Neural cell (in vitro differentiated cells): ENCODE data around the gene PLXDC2. TPM values are rescaled to one million over a fixed set of nuclear protein-coding genes. Genes with fewer than 3 reads are reported as not detected.

Experiments
- H2AFZ ChIP-seq: fragments of 200-600, 300-800 bp; sonication (generic), shearing (Covaris generic); 2 replicates; pipeline ENCODE4 v1.6.0; 2014; ENCODE audit warnings: low read depth, mild to moderate bottlenecking, antibody characterized with exemption, low read length, moderate library complexity
- H3F3A ChIP-seq: fragments of 200-600 bp; shearing (Covaris generic); 2 replicates; pipeline ENCODE4 v1.6.1; 2016; ENCODE audit warnings: mild to moderate bottlenecking, moderate library complexity, mixed read lengths, antibody characterized with exemption, low read length; ENCODE audit not compliant: insufficient read depth, poor library complexity, severe bottlenecking
- H3K27ac ChIP-seq: fragments of 200-600, 300-800 bp; sonication (generic), shearing (Covaris generic); 2 replicates; pipeline ENCODE4 v1.5.1; 2014; ENCODE audit warnings: mild to moderate bottlenecking, low read length, moderate library complexity
- H3K27me3 ChIP-seq: fragments of 300-800, 200-600 bp; sonication (generic), shearing (Covaris generic); 2 replicates; pipeline ENCODE4 v1.6.0; 2014; ENCODE audit warnings: mild to moderate bottlenecking, low read depth, low read length, moderate library complexity; ENCODE audit not compliant: insufficient read depth
- H3K36me3 ChIP-seq: fragments of 300-800, 200-600 bp; sonication (generic), shearing (Covaris generic); 2 replicates; pipeline ENCODE4 v1.5.1; 2014; ENCODE audit warnings: mild to moderate bottlenecking, antibody characterized with exemption, low read length, moderate library complexity; ENCODE audit not compliant: insufficient read depth
- H3K4me2 ChIP-seq: fragments of 300-800, 200-600 bp; sonication (generic), shearing (Covaris generic); 2 replicates; pipeline ENCODE4 v1.6.0; 2014; ENCODE audit warnings: mild to moderate bottlenecking, low read length
- H3K4me3 ChIP-seq: fragments of 300-800, 200-600 bp; sonication (generic), shearing (Covaris generic); 2 replicates; pipeline ENCODE4 v1.5.1; 2014; ENCODE audit warnings: mild to moderate bottlenecking, low read length, moderate library complexity
- H3K79me2 ChIP-seq: fragments of 200-600 bp; shearing (Covaris generic); replicated peaks from 2 replicates; pipeline ENCODE4 v1.6.0; 2014; ENCODE audit warnings: mild to moderate bottlenecking, low read length, moderate library complexity; ENCODE audit not compliant: insufficient read depth
- H3K9ac ChIP-seq: fragments of 300-800, 200-600 bp; sonication (generic), shearing (Covaris generic); 2 replicates; pipeline ENCODE4 v1.6.1; 2016; ENCODE audit warnings: mild to moderate bottlenecking, low read length, mixed read lengths
- H3K9me2 ChIP-seq: fragments of 200-600 bp; shearing (Covaris generic); 2 replicates; pipeline ENCODE4 v1.6.1; 2016; ENCODE audit warnings: mild to moderate bottlenecking, low read length, mixed read lengths; ENCODE audit not compliant: insufficient read depth
- H3K9me3 ChIP-seq: fragments of 200-600, 300-800 bp; sonication (generic), shearing (Covaris generic); 2 replicates; pipeline ENCODE4 v1.6.1; 2016; ENCODE audit warnings: mild to moderate bottlenecking, mixed run types, low read length, moderate library complexity, mixed read lengths
- H4K20me1 ChIP-seq: fragments of 200-600 bp; shearing (Covaris generic); 2 replicates; pipeline ENCODE4 v1.6.1; 2016; ENCODE audit warnings: mild to moderate bottlenecking, mixed run types; ENCODE audit not compliant: insufficient read depth
- EP300 ChIP-seq: fragments of 450-650 bp; conservative IDR thresholded peaks from 2 replicates; pipeline ENCODE4 v1.6.1; 2014; ENCODE audit warnings: antibody characterized with exemption, mild to moderate bottlenecking, moderate library complexity; ENCODE audit not compliant: poor library complexity, severe bottlenecking
- EZH2 ChIP-seq: fragments of 200-600, 300-800 bp; shearing (Covaris generic), sonication (generic); IDR thresholded peaks from 2 replicates; pipeline ENCODE4 v1.6.1; 2014; ENCODE audit warnings: antibody characterized with exemption, low read length, borderline replicate concordance, mild to moderate bottlenecking; ENCODE audit not compliant: insufficient read depth, poor library complexity, severe bottlenecking
- MXI1 ChIP-seq: fragments of 450-650 bp; conservative IDR thresholded peaks from 2 replicates; pipeline ENCODE4 v1.6.1; 2014; ENCODE audit warnings: antibody characterized with exemption, mild to moderate bottlenecking; ENCODE audit not compliant: poor library complexity, severe bottlenecking
- POLR2AphosphoS5 ChIP-seq: IDR thresholded peaks from 2 replicates; pipeline ENCODE4 v1.6.1; 2012
- RAD21 ChIP-seq: fragments of 450-650 bp; conservative IDR thresholded peaks from 2 replicates; pipeline ENCODE4 v1.6.1; 2014; ENCODE audit warnings: antibody characterized with exemption, mild to moderate bottlenecking, moderate library complexity
- SMC3 ChIP-seq: fragments of 450-650 bp; conservative IDR thresholded peaks from 2 replicates; pipeline ENCODE4 v1.6.1; 2014; ENCODE audit warnings: antibody characterized with exemption, mild to moderate bottlenecking, moderate library complexity; ENCODE audit not compliant: poor library complexity
- TAF1 ChIP-seq: IDR thresholded peaks from 2 replicates; pipeline ENCODE4 v1.6.1; 2012; ENCODE audit warnings: low read depth
- polyA plus RNA-seq: library from polyadenylated mRNA; depleted of rRNA; stranded (reverse); fragments of >200 nt; gene quantifications from 2 replicates; pipeline ENCODE4 v1.2.3, GENCODE V29; 2014
- TF ChIP-seq, protein P1 (sequence below): fragments of 450-650 bp; IDR thresholded peaks from 2 replicates; pipeline ENCODE4 v1.5.1; 2014; ENCODE audit warnings: antibody characterized with exemption, mild to moderate bottlenecking, moderate library complexity; ENCODE audit not compliant: poor library complexity, severe bottlenecking
- TF ChIP-seq, protein P2 (sequence below): IDR thresholded peaks from 2 replicates; pipeline ENCODE4 v1.6.1; 2012; ENCODE audit warnings: borderline replicate concordance

The PLXDC2 gene
- polyA plus RNA-seq, 1 donor from 2014 or later: 2.3 TPM

DNA sequence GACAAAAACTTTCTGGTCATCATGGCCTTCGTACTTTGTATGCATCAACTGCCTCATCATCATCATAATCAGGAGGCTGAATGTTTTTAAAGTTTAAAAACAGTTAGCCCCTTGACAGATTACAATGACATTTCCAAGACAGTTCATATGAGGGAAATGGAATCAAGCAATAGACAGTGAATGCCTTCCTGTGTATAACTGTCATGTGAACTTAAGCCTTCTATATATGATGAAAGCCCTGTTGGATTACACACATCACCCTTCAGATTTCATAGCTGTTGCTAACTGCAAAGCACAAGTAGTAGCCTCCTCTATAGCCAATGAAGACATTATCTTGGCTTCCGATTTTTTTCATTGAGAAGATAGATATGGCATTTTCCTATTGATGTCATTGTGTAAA is 154.0 kb downstream of the PLXDC2 start:
- no peaks in the 10 kb centered on the region for H3K36me3 ChIP-seq
- no peak for TF ChIP-seq TAF1
- TF ChIP-seq EZH2: no peak
- no peak for TF ChIP-seq POLR2AphosphoS5
- TF ChIP-seq SMC3: no peak
- TF ChIP-seq, protein P1, sequence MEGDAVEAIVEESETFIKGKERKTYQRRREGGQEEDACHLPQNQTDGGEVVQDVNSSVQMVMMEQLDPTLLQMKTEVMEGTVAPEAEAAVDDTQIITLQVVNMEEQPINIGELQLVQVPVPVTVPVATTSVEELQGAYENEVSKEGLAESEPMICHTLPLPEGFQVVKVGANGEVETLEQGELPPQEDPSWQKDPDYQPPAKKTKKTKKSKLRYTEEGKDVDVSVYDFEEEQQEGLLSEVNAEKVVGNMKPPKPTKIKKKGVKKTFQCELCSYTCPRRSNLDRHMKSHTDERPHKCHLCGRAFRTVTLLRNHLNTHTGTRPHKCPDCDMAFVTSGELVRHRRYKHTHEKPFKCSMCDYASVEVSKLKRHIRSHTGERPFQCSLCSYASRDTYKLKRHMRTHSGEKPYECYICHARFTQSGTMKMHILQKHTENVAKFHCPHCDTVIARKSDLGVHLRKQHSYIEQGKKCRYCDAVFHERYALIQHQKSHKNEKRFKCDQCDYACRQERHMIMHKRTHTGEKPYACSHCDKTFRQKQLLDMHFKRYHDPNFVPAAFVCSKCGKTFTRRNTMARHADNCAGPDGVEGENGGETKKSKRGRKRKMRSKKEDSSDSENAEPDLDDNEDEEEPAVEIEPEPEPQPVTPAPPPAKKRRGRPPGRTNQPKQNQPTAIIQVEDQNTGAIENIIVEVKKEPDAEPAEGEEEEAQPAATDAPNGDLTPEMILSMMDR: no peak
- TF ChIP-seq RAD21: no peak
- TF ChIP-seq MXI1: no peak
- no peak for TF ChIP-seq EP300
- TF ChIP-seq, protein P2, sequence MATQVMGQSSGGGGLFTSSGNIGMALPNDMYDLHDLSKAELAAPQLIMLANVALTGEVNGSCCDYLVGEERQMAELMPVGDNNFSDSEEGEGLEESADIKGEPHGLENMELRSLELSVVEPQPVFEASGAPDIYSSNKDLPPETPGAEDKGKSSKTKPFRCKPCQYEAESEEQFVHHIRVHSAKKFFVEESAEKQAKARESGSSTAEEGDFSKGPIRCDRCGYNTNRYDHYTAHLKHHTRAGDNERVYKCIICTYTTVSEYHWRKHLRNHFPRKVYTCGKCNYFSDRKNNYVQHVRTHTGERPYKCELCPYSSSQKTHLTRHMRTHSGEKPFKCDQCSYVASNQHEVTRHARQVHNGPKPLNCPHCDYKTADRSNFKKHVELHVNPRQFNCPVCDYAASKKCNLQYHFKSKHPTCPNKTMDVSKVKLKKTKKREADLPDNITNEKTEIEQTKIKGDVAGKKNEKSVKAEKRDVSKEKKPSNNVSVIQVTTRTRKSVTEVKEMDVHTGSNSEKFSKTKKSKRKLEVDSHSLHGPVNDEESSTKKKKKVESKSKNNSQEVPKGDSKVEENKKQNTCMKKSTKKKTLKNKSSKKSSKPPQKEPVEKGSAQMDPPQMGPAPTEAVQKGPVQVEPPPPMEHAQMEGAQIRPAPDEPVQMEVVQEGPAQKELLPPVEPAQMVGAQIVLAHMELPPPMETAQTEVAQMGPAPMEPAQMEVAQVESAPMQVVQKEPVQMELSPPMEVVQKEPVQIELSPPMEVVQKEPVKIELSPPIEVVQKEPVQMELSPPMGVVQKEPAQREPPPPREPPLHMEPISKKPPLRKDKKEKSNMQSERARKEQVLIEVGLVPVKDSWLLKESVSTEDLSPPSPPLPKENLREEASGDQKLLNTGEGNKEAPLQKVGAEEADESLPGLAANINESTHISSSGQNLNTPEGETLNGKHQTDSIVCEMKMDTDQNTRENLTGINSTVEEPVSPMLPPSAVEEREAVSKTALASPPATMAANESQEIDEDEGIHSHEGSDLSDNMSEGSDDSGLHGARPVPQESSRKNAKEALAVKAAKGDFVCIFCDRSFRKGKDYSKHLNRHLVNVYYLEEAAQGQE: no peak
- H3K79me2 ChIP-seq: no peaks in the 10 kb centered on the region
- peaks cover 4% of the 10 kb centered on the region for H3F3A ChIP-seq
- H3K4me3 ChIP-seq: no peak overlapping the region
- no peaks in the 10 kb centered on the region for H3K9me3 ChIP-seq
- H3K27ac ChIP-seq: no peak overlapping the region
- no peak overlapping the region for H2AFZ ChIP-seq
- no peaks in the 10 kb centered on the region for H3K9me2 ChIP-seq
- no peak overlapping the region for H3K4me2 ChIP-seq
- H3K27me3 ChIP-seq: no peaks in the 10 kb centered on the region
- no peaks in the 10 kb centered on the region for H4K20me1 ChIP-seq
- no peak overlapping the region for H3K9ac ChIP-seq

DNA sequence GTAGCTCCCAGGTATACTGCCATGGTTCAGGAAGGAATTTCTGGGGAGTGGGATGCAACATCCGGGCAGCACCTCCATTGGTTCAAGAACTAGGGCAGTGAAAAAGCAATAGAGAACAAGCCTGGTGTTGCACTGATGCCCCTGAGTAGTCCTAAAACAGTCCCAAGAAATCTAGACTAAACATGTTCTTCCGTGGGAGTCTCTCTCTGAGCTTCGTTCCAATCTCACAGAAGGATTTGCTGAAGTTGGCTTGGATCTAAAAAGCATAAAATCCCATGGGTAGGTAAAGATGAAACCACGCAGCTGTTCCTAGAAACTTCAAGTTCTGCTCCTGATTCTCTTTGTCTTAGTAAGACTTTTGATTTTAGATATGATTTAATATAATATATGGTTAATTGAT is 154.5 kb downstream of the PLXDC2 start:
- Histone ChIP-seq H3K9me3 (no peaks in the 10 kb centered on the region), H3K4me2 (no peak overlapping the region), H3K9ac (no peak overlapping the region), H3K27me3 (no peaks in the 10 kb centered on the region), H3K27ac (no peak overlapping the region), H4K20me1 (no peaks in the 10 kb centered on the region), H3K36me3 (no peaks in the 10 kb centered on the region), H3F3A (peaks cover under 1% of the 10 kb centered on the region), H3K9me2 (no peaks in the 10 kb centered on the region), H2AFZ (no peak overlapping the region), H3K4me3 (no peak overlapping the region), H3K79me2 (no peaks in the 10 kb centered on the region)
- TF ChIP-seq EZH2 (no peak), POLR2AphosphoS5 (no peak), TAF1 (no peak), EP300 (no peak), SMC3 (no peak), MXI1 (no peak), RAD21 (no peak)
- TF ChIP-seq, protein P2: no peak
- TF ChIP-seq, protein P1: no peak
